ENCODE measurements around the gene XPO5. TPM values are rescaled to one million over a fixed set of nuclear protein-coding genes. Genes with fewer than 3 reads are reported as not detected.

Gene XPO5
- total RNA-seq, 1 donor from 2014 or later, result 11.7 TPM

DNA sequence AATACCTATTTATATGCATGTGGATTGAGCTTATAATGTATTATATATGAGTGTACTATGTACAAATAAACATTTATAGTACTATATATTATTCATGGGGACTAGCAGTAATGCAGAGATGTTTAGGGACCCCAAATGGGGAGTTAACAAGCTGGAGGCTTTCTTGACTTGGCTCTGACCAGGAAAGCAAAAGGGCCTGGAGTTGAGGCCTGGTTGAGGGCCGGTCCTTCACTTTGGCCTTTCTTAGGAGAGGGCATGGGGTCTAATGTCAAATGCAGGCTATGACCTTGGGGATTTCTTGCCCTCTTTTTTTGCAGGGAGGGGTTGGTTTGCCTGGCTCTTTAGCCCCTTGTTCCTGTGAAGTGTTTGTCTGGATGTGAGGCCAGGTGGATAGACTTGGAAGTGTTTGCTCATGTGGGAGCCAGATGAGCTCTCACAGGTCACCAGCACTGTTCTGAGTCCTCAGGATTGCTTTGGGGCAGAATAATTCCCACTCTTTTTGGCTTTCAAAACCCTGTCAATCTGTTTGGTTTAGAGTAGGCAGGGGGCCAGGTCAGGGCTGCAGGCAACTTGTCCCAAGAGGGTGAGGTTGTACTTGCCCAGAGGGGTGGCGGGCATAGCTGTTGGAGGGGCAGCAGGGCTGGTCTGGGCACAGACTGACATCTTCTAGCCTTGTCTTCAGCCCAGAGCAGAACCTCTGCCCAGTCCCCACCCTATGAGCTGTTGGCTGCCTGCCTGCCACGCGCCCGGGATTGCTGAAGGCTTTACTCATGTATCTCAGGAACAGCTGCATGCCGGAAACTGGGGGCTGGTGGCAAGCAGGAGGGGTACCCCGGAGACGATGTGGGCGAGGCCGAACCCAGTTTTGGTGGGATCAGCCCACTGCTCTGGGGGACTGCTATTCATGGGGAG is 83.8 kb downstream of the XPO5 start:
- ATAC-seq, result peak; percentile 81
- peak; percentile 89 for DNase-seq (ENCODE audit: missing footprints)
- intact Hi-C loops (cut with DNase I), result no loop called here

DNA sequence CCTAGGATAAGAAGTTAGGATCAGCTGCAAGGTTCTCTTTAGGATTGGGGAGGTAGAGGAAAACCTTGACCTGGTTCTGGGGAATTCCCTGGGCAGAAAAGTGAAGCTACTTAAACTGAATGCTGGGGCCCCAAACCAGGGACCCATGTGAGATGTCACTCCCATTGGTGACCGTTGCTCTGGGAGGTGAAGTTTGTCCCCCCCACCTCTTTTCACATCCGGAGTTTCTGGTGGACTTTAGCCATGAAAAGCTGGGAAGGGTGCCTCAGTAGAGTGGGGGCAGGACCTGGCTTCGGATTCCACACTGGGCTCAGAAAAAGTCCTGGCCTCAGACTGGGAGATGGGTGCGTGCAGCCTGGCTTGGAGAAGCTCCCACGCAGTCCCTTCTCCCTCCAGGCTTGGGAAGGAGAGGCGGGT is 85.3 kb downstream of the XPO5 start:
- intact Hi-C loops (cut with DNase I), result no loop called here
- ATAC-seq (no peak), DNase-seq (ENCODE audit: missing footprints) (no peak)

DNA sequence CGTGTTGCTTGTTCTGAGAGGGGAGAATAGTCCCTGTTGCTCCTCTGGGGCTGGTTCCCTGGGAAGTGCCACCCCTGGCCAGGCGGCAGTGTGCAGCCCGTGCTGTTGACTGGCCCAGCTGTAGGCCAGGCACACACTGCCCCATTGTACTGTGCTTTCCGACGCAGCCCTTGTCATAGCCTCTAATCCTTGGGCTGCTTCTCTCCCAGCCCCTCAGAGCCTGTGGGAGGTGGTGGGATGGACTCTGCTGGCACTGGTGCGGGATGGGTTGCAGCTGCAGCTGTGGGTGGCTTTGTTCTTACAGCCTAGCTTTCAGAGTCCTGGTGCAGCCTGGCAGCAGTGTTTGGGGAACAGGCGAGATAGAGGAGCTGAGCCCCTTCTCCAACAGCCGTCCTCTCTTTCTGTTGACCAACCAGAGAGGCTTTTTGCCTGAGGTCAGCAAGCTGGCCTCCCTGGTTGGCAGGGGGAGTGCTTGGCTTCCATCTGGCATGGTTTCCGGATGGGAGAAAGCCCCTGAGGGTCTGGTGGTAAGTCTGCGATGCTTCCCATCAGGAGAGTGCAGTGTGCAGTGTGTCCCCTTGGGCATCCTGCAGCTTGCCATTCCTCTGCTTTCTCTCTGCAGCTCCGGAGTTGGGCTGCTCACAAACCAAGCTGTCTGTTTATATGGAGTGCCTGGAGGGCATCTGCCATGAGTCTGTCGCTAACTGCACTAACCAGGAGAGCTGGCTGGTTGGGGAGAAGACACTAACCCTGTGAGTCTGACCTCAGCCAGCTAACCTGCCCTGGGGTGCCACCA is 86.4 kb downstream of the XPO5 start:
- intact Hi-C loops (cut with DNase I), result no loop called here
- DNase-seq (ENCODE audit: missing footprints), result no peak
- peak; percentile 22 for ATAC-seq

DNA sequence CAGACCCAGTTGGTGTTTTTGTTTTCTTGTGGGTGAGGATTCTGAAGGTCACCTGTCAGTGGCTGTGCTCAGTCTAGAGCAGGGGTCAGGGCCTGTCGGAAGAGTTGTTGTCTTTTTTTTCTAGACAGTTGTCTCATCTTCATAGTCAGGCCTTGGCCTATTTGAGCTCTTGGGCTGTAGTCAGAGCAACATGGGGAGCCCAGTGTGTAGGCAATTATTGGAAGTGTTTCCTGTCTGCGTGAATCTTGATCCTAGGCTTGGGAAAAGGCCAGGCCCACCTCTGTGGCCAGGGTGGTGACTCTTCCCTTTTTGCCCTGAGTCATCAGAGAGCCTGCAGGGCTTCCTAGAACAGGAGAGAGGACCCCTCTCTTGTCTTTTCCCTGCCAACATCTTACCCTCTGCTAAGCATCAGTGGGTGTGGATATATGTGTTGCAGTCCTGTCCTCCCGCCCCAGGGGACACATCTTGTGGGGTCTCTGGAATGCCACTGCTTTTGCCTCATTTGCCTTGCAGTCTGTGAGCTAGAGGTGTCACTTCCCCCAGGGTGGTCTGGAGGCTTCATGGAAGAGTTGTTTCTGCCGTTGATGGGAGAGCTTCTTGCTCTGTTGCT is 87.1 kb downstream of the XPO5 start:
- DNase-seq (ENCODE audit: missing footprints) (no peak), ATAC-seq (no peak)
- intact Hi-C loops (cut with DNase I), result no loop called here

DNA sequence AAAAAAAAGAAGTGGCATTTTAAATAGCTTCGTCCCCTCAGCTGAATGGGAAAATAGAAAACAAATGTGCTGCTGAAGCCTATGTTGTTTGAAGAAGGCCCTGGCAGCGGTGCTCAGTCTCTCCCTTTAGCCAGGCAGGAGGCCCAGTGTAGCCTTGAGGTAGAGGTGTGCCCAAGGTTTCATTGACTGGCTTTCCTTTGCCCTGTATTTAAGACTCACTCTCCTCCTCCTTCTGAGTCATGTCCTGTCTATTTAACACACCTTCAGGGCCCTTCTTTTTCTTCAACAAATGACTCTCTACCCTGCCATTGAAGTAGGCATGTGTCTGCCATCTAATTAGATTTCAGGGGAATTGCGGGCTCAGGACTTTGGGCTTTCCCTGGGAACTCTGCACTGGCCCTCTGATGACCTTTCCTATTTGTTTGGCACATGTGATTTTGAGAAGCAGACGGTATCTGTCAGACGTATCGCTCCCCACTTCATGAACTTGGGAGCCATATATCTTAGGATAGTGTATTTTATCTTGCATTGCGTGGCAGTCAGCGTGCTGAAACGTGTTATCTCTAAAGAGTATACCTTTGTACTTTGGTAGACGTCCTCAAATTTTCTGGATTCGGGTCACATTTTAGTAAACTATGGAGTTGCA is 94.1 kb downstream of the XPO5 start:
- intact Hi-C loops (cut with DNase I), result no loop called here
- DNase-seq (ENCODE audit: missing footprints), result no peak
- no peak for ATAC-seq

DNA sequence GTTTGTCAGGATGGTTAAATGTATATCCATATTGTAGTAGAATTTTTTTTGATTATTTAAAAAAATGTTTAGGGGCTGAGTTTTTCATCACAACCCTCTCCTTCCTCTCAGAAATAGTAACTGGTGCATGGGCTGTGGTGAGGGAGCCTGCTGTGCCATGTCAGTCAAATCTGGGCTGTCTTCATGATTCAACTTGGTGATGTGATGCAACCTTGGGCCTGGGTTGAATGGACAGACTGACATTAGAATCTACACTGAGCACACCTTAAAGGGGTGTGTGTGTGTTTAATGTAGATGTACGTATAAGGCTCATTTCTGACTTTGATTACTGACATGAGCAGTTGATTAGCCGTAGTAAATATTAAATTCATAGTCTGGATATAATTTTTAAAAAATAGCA is 94.8 kb downstream of the XPO5 start:
- ATAC-seq, result no peak
- no peak for DNase-seq (ENCODE audit: missing footprints)
- intact Hi-C loops (cut with DNase I), result no loop called here

DNA sequence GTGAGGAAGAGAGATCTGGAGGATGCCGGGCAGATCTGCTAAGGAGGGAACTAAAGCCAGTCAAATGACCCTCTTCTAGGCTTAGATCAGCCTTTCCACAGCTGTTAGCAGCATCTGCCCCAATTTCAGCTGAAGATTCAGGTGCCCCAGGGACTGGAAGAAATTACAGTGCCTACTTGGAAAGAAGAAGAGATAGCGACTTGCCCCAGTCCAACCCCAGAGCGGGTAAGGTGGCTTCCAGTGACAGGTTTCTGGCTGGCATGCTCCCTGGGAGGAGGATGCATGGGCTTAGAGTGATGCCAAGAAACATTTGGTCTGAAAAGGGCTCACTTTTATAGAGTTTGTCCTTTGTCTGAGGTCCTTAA is 97.8 kb downstream of the XPO5 start:
- ATAC-seq, result no peak
- intact Hi-C loops (cut with DNase I), result no loop called here
- DNase-seq (ENCODE audit: missing footprints), result no peak

DNA sequence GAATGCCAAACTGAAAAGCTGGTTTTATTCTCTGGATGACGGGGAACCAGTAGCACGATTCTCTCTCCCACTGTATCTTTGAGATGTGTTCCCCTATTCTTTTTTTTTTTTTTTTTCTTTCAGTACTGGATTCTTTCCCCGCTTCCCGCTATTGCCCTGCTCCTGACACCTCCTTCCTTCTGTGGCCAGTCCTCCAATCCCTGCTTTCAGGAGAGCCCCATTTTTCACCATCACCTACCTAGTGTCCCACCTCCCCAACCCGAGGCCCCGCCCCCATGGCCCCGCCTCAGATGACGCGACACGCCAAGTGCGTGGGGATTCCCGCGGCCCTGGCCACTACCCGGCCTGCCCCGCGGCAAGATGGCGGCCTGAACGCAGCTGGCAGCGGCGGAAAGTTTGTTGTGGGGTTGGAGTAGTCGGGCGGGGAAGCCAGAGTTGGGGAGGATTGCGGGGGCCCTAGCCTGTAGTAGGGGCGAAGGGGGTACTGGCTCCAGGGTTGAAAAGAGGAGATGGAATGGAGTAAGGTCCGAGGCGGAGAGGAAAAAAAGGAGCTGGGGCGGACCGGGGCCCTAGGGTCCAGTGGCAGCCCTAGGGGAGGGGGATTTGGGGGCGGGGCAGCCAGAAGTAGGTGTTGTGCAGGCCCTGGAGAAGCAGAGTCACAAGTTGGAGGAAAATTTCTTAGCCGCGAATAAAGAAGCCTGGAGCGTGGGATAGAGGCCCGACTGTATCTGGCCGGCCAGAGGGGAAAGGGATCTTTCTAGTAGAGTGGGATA is 98.4 kb downstream of the XPO5 start, which contains the start of gene TJAP1:
TJAP1 (plus strand) TSS at position 336 of the 773 bp plus-strand sequence. CDS start 21,432 bp downstream, outside the sequence.
- ATAC-seq (peak; percentile 100), DNase-seq (ENCODE audit: missing footprints) (peak; percentile 97)
- intact Hi-C loops (cut with DNase I), result no loop called here

DNA sequence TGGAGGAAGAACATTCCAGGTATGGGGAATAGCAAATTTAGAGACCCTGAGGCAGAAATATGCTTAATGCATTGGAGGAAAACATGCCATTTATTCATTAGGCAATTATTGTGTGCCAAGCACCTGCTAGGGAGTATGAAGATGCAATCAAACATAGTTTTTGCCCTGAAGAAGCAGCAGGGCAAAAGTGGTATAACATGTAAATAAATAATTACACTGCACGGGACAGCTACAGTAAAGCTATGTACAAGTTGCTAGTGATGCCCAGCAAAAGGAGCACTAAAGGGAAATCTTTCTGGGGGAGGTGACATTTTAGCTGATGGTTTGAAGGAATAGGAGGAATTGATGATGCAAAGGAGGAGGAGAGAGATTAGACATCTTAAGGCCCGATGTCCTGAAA is 99.1 kb downstream of the XPO5 start:
- no peak for ATAC-seq
- intact Hi-C loops (cut with DNase I), result no loop called here
- DNase-seq (ENCODE audit: missing footprints), result no peak

DNA sequence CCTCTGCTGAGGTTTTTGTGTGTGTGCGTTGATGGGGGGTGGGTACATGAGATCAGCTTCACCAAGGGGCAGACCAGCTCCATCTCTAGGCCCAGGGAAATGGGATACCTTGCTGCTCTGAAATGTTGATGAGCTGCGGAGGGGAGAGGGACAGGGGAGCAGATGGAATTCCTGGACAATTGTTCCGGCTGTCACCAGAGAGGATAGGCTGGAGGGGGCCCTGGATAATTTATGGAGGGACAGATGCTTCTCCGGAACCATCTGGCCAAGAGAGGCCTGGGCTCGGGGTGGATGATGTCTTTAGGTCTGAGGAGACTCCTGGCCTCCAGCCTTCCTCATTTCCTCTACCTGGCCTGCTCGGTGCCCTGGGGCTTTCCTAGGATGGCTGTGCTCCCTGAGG is 100.3 kb downstream of the XPO5 start:
- DNase-seq (ENCODE audit: missing footprints) (no peak), ATAC-seq (no peak)
- intact Hi-C loops (cut with DNase I), result no loop called here

DNA sequence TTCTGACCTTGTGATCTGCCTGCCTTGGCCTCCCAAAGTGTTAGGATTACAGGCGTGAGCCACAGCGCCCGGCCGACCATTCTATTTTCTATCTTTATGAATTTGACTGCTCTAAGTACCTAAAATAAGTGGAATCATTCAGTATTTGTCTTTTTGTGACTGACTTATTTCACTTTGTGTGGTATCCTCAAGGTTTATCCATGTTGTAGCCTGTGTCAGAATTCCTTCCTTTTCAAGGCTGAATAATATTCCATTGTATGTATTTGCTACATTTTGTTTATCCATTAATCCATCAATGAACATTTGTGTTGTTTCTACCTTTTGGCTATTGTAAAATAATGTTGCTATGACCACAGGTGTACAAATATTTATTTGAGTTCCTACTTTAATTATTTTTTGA is 103.3 kb downstream of the XPO5 start:
- DNase-seq (ENCODE audit: missing footprints) (no peak), ATAC-seq (no peak)
- intact Hi-C loops (cut with DNase I), result no loop called here

Other genes starting within 250 kb of the XPO5 start
- 11.3 TPM for gene ZNF318, start 206.4 kb downstream of the XPO5 start, total RNA-seq
- gene ABCC10, start 148.5 kb downstream of the XPO5 start, total RNA-seq, result 14.8 TPM
- gene DLK2, start 120.5 kb downstream of the XPO5 start, total RNA-seq, result 1.9 TPM
- gene TJAP1, start 98.5 kb downstream of the XPO5 start, total RNA-seq, result 17.4 TPM
- gene LRRC73, start 65.7 kb downstream of the XPO5 start, total RNA-seq, result 1.6 TPM
- 72.2 TPM for gene YIPF3, start 59.1 kb downstream of the XPO5 start, total RNA-seq
- 17.3 TPM for gene POLR1C, start 58.9 kb downstream of the XPO5 start, total RNA-seq
- gene POLH, start 147 bp upstream of the XPO5 start, total RNA-seq, result 5.9 TPM
- 23.9 TPM for gene GTPBP2, start 53.2 kb upstream of the XPO5 start, total RNA-seq
- 26.7 TPM for gene MAD2L1BP, start 59.8 kb upstream of the XPO5 start, total RNA-seq
- gene RSPH9, start 69.0 kb upstream of the XPO5 start, total RNA-seq, result 0.11 TPM
- gene MRPS18A, start 111.8 kb upstream of the XPO5 start, total RNA-seq, result 43.1 TPM
- 242 TPM for gene VEGFA, start 194.2 kb upstream of the XPO5 start, total RNA-seq

Measured in Right ventricle myocardium inferior (tissue), 1 donor.